Progenitor cell of endocrine pancreas (in vitro differentiated cells): ENCODE results near the gene CEACAM1. TPM values are rescaled to one million over a fixed set of nuclear protein-coding genes. Genes with fewer than 3 reads are reported as not detected.

Experiments
- DNase-seq: peaks from one replicate; pipeline ENCODE4 v3.0.0; 2021; ENCODE audit warnings: low spot score; ENCODE audit not compliant: unreplicated experiment
- H3K27ac Mint-ChIP-seq: 2 replicates; pipeline ENCODE4 v1.8.0; 2021; ENCODE audit warnings: mild to moderate bottlenecking, moderate library complexity, mixed read lengths
- H3K27me3 Mint-ChIP-seq: 2 replicates; pipeline ENCODE4 v1.8.0; 2021; ENCODE audit warnings: mixed read lengths
- H3K36me3 Mint-ChIP-seq: 2 replicates; pipeline ENCODE4 v1.8.0; 2022; ENCODE audit warnings: mixed read lengths; ENCODE audit not compliant: insufficient read depth
- H3K4me1 Mint-ChIP-seq: 2 replicates; pipeline ENCODE4 v1.8.0; 2021; ENCODE audit warnings: low read depth, mixed read lengths
- H3K4me3 Mint-ChIP-seq: 2 replicates; pipeline ENCODE4 v1.8.0; 2021; ENCODE audit warnings: low read depth, mild to moderate bottlenecking, moderate library complexity, mixed read lengths
- H3K9me3 Mint-ChIP-seq: 2 replicates; pipeline ENCODE4 v1.8.0; 2021; ENCODE audit warnings: low read depth, mixed read lengths
- CTCF ChIP-seq: fragments of 200-600 bp; sonication (generic); IDR thresholded peaks from one replicate; pipeline ENCODE4 v1.5.0; 2021; ENCODE audit warnings: antibody characterized with exemption, mild to moderate bottlenecking; ENCODE audit not compliant: unreplicated experiment
- total RNA-seq: library from RNA; stranded (reverse); gene quantifications from 2 replicates; pipeline ENCODE4 v1.2.1, GENCODE V29; 2021

The CEACAM1 gene
- total RNA-seq, 1 donor from 2014 or later: 0.69 TPM

- no peak for TF ChIP-seq CTCF
Measured at GRCh38 chr19:42477933-42478332, 50.3 kb downstream of the CEACAM1 start.

DNA sequence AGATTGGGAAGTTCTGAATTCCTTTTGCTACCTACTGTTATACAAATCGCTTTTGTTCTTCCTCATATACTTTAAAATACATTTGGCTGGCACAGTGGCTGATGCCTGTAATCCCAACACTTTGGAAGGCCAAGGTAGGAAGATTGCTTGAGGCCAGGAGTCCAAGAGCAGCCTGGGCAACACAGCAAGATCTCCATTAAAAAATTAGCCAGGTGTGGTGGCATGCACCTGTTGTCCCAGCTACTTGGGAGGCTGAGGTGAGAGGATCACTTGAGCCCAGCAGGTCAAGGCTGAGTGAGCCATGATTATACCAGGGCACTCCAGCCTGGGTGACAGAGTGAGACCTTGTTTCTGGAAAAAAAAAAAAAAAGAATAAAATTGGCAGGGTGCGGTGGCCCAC, 51.2 kb downstream of the CEACAM1 start:
- H3K4me1 Mint-ChIP-seq: peaks cover 17% of the 10 kb centered on the region
- no peak overlapping the region for H3K4me3 Mint-ChIP-seq
- no peaks in the 10 kb centered on the region for H3K36me3 Mint-ChIP-seq
- H3K27me3 Mint-ChIP-seq: peaks cover 10% of the 10 kb centered on the region
- no peak for DNase-seq
- H3K9me3 Mint-ChIP-seq: no peaks in the 10 kb centered on the region
- H3K27ac Mint-ChIP-seq: no peak overlapping the region
- TF ChIP-seq CTCF: no peak

More at GRCh38 chr19:42477933-42478332, 50.3 kb downstream of the CEACAM1 start:
- H3K27me3 Mint-ChIP-seq: peaks cover 7% of the 10 kb centered on the region
- no peaks in the 10 kb centered on the region for H3K36me3 Mint-ChIP-seq
- DNase-seq: no peak
- H3K27ac Mint-ChIP-seq: no peak overlapping the region
- no peaks in the 10 kb centered on the region for H3K9me3 Mint-ChIP-seq
- peaks cover 16% of the 10 kb centered on the region for H3K4me1 Mint-ChIP-seq
- no peak overlapping the region for H3K4me3 Mint-ChIP-seq

- no peak for TF ChIP-seq CTCF
- no peak overlapping the region for H3K27ac Mint-ChIP-seq
- H3K4me3 Mint-ChIP-seq: no peak overlapping the region
Measured at GRCh38 chr19:42475366-42475765, 52.9 kb downstream of the CEACAM1 start.

GRCh38 chr19:42474743-42475142, 53.5 kb downstream of the CEACAM1 start:
- no peaks in the 10 kb centered on the region for H3K9me3 Mint-ChIP-seq
- TF ChIP-seq CTCF: no peak
- DNase-seq: no peak
- peaks cover 10% of the 10 kb centered on the region for H3K4me1 Mint-ChIP-seq
- peaks cover 10% of the 10 kb centered on the region for H3K27me3 Mint-ChIP-seq
- H3K4me3 Mint-ChIP-seq: no peak overlapping the region
- H3K27ac Mint-ChIP-seq: no peak overlapping the region
- H3K36me3 Mint-ChIP-seq: no peaks in the 10 kb centered on the region

More at GRCh38 chr19:42475366-42475765, 52.9 kb downstream of the CEACAM1 start:
- Mint-ChIP-seq H3K4me1 (peaks cover 10% of the 10 kb centered on the region), H3K36me3 (no peaks in the 10 kb centered on the region), H3K9me3 (no peaks in the 10 kb centered on the region), H3K27me3 (peaks cover 10% of the 10 kb centered on the region)
- DNase-seq: no peak

GRCh38 chr19:42473686-42474085, 54.6 kb downstream of the CEACAM1 start:
- TF ChIP-seq CTCF: no peak
- Mint-ChIP-seq H3K4me1 (peaks cover 10% of the 10 kb centered on the region), H3K9me3 (no peaks in the 10 kb centered on the region), H3K27me3 (peaks cover 10% of the 10 kb centered on the region), H3K4me3 (no peak overlapping the region), H3K27ac (no peak overlapping the region), H3K36me3 (no peaks in the 10 kb centered on the region)
- DNase-seq: no peak
